HEK293 (cell line): ENCODE measurements around the gene NR1H2.

Experiments used
- CTCF ChIA-PET: fragments of 350-600 bp; formaldehyde crosslinking; extraction: SDS; loops from one replicate; lab custom pipeline; 2021; ENCODE audit warnings: antibody characterized with exemption; lab: Yijun Ruan, JAX
- POLR2A ChIA-PET: fragments of 300-600 bp; formaldehyde crosslinking; extraction: SDS; loops from one replicate; lab custom pipeline; 2020; ENCODE audit warnings: antibody characterized with exemption, inconsistent platforms; lab: Yijun Ruan, JAX
- H3K27ac ChIP-seq: fragments of 200-500 bp; sonication (Bioruptor generic); 2 replicates; pipeline ENCODE4 v1.5.1; 2014; ENCODE audit warnings: low read depth, low read length, control low read depth, inconsistent platforms; ENCODE audit errors: extremely low read depth
- H3K36me3 ChIP-seq, 2 experiments: fragments of 200-500 bp in 1 of 2; sonication (Bioruptor generic) in 1 of 2; 1 replicate in 1 of 2; 2 replicates in 1 of 2; pipeline ENCODE4 v1.5.1; 2014 to 2017; ENCODE audit warnings: inconsistent platforms in 2 of 2, low read length in 2 of 2; ENCODE audit not compliant: control insufficient read depth in 2 of 2, insufficient read depth in 1 of 2
- H3K4me1 ChIP-seq: fragments of 200-500 bp; sonication (Bioruptor generic); 2 replicates; pipeline ENCODE4 v1.5.1; 2014; ENCODE audit warnings: mild to moderate bottlenecking, low read length, inconsistent platforms; ENCODE audit not compliant: control insufficient read depth, insufficient read depth
- H3K4me3 ChIP-seq: 2 replicates; pipeline ENCODE4 v1.5.1; 2011; ENCODE audit warnings: low read depth, mild to moderate bottlenecking, control low read depth, low read length, moderate library complexity
- H3K9me3 ChIP-seq: fragments of 200-500 bp; sonication (Bioruptor generic); 2 replicates; pipeline ENCODE4 v1.5.1; 2014; ENCODE audit warnings: low read depth, low read length, inconsistent platforms; ENCODE audit not compliant: control insufficient read depth, insufficient read depth
- KLF8 ChIP-seq: fragments of 450-650 bp; formaldehyde crosslinking; IDR thresholded peaks from 2 replicates; pipeline ENCODE4 v1.5.1; 2016; ENCODE audit warnings: missing biosample characterization, missing genetic modification characterization
- MEIS1 ChIP-seq: sonication (generic); formaldehyde crosslinking; IDR thresholded peaks from 2 replicates; pipeline ENCODE4 v1.8.1; 2022; ENCODE audit warnings: missing genetic modification reagents, mild to moderate bottlenecking, borderline replicate concordance
- PBX3 ChIP-seq: sonication (generic); formaldehyde crosslinking; IDR thresholded peaks from 2 replicates; pipeline ENCODE4 v1.8.1; 2022; ENCODE audit warnings: mild to moderate bottlenecking, moderate library complexity, missing genetic modification reagents
- ZBTB44 ChIP-seq: fragments of 450-650 bp; IDR thresholded peaks from 2 replicates; pipeline ENCODE4 v1.5.1; 2018; ENCODE audit warnings: missing biosample characterization, mild to moderate bottlenecking, missing genetic modification characterization
- ZIC2 ChIP-seq: fragments of 450-650 bp; formaldehyde crosslinking; IDR thresholded peaks from 2 replicates; pipeline ENCODE4 v1.5.1; 2016; ENCODE audit warnings: missing biosample characterization, missing genetic modification characterization
- ZNF174 ChIP-seq: fragments of 450-650 bp; formaldehyde crosslinking; IDR thresholded peaks from 2 replicates; pipeline ENCODE4 v1.5.0; 2017; ENCODE audit warnings: missing biosample characterization, mild to moderate bottlenecking, missing genetic modification characterization
- ZNF24 ChIP-seq: fragments of 450-650 bp; formaldehyde crosslinking; IDR thresholded peaks from 2 replicates; pipeline ENCODE4 v1.5.1; 2016; ENCODE audit warnings: missing biosample characterization, missing genetic modification characterization
- ZNF341 ChIP-seq: fragments of 450-650 bp; formaldehyde crosslinking; IDR thresholded peaks from 2 replicates; pipeline ENCODE4; 2016; ENCODE audit warnings: low read depth, missing biosample characterization, missing genetic modification characterization
- ZNF391 ChIP-seq: fragments of 450-650 bp; formaldehyde crosslinking; IDR thresholded peaks from 2 replicates; pipeline ENCODE4 v1.5.1; 2016; ENCODE audit warnings: low read depth, missing biosample characterization, missing genetic modification characterization, borderline replicate concordance
- ZNF501 ChIP-seq: fragments of 450-650 bp; formaldehyde crosslinking; IDR thresholded peaks from 2 replicates; pipeline ENCODE4 v1.5.1; 2016; ENCODE audit warnings: missing biosample characterization, missing genetic modification characterization
- ZNF639 ChIP-seq: fragments of 450-650 bp; formaldehyde crosslinking; IDR thresholded peaks from 2 replicates; pipeline ENCODE4 v1.5.1; 2016; ENCODE audit warnings: missing biosample characterization, missing genetic modification characterization
- ZNF660 ChIP-seq: fragments of 450-650 bp; IDR thresholded peaks from 2 replicates; pipeline ENCODE4 v1.5.1; 2018; ENCODE audit warnings: missing biosample characterization, mild to moderate bottlenecking, missing genetic modification characterization
- ZNF670 ChIP-seq: fragments of 450-650 bp; formaldehyde crosslinking; IDR thresholded peaks from 2 replicates; pipeline ENCODE4 v1.5.1; 2016; ENCODE audit warnings: missing biosample characterization, missing genetic modification characterization, low read depth
- ZNF692 ChIP-seq: fragments of 450-650 bp; formaldehyde crosslinking; IDR thresholded peaks from 2 replicates; pipeline ENCODE4 v1.5.1; 2016; ENCODE audit warnings: missing biosample characterization, missing genetic modification characterization
- ZNF701 ChIP-seq: fragments of 450-650 bp; formaldehyde crosslinking; IDR thresholded peaks from 2 replicates; pipeline ENCODE4 v1.5.1; 2016; ENCODE audit warnings: missing biosample characterization, missing genetic modification characterization
- ZNF76 ChIP-seq: fragments of 450-650 bp; formaldehyde crosslinking; IDR thresholded peaks from 2 replicates; pipeline ENCODE4; 2016; ENCODE audit warnings: low read depth, missing biosample characterization, missing genetic modification characterization, borderline replicate concordance
- ZSCAN18 ChIP-seq: fragments of 450-650 bp; formaldehyde crosslinking; IDR thresholded peaks from 2 replicates; pipeline ENCODE4 v1.5.1; 2016; ENCODE audit warnings: missing biosample characterization, missing genetic modification characterization
- ZSCAN23 ChIP-seq: fragments of 450-650 bp; formaldehyde crosslinking; IDR thresholded peaks from 2 replicates; pipeline ENCODE4 v1.5.1; 2016; ENCODE audit warnings: missing biosample characterization, missing genetic modification characterization

Gene NR1H2

GRCh38 chr19:50362030-50362412, 14.2 kb upstream of the NR1H2 start (continued):
- TF ChIP-seq PBX3 (no peak), ZNF391 (tag by site-specific recombination) (no peak), ZBTB44 (tag by site-specific recombination) (no peak), ZNF501 (tag by site-specific recombination) (no peak), ZNF639 (tag by site-specific recombination) (no peak), ZNF660 (tag by site-specific recombination) (no peak), MEIS1 (CRISPR knock-in tag) (no peak), ZNF670 (tag by site-specific recombination) (no peak), ZNF174 (no peak)

GRCh38 chr19:50362656-50363424, 13.4 kb upstream of the NR1H2 start:
- no peak overlapping the region for H3K4me3 ChIP-seq
- H3K4me1 ChIP-seq = no peaks in the 10 kb centered on the region
- peaks cover 0 to 5% of the 10 kb centered on the region in 2 experiments; a peak in 1 of 3 replicates for H3K36me3 ChIP-seq
- POLR2A ChIA-PET = no interaction called here
- H3K9me3 ChIP-seq = no peaks in the 10 kb centered on the region
- TF ChIP-seq ZNF341 = peak; percentile 48
- no peak for TF ChIP-seq ZSCAN23 (tag by site-specific recombination)
- CTCF ChIA-PET = interaction anchor here (0.5 to 1.8 kb wide), 11 partner anchors 9 to 1568 kb away, joined by 3 to 5 read pairs (median 4); no protein-coding TSS in a partner anchor
- H3K27ac ChIP-seq = no peak overlapping the region

GRCh38 chr19:50365434-50366306, 10.6 kb upstream of the NR1H2 start, which contains the start of gene NAPSA:
NAPSA (minus strand) TSS chr19:50365639; CDS start chr19:50365621, 18 bp downstream.
- no peaks in the 10 kb centered on the region for H3K9me3 ChIP-seq
- no peaks in the 10 kb centered on the region for H3K4me1 ChIP-seq
- no peak within 1 kb of the TSS for H3K27ac ChIP-seq
- POLR2A ChIA-PET = interaction anchor here (0.6 kb wide), 2 partner anchors 189 to 214 kb away, joined by 4 to 5 read pairs; no protein-coding TSS in a partner anchor
- no peaks in the 10 kb centered on the region for H3K36me3 ChIP-seq
- CTCF ChIA-PET = interaction anchor here (0.6 to 6.5 kb wide), 4 partner anchors 9 to 97 kb away, joined by 3 to 99 read pairs (median 22); no protein-coding TSS in a partner anchor
- H3K4me3 ChIP-seq = no peak within 1 kb of the TSS
- TF ChIP-seq ZNF76 (tag by site-specific recombination) (no peak), ZNF24 (tag by site-specific recombination) (no peak), ZNF692 (tag by site-specific recombination) (peak; percentile 54), KLF8 (tag by site-specific recombination) (no peak), ZNF701 (tag by site-specific recombination) (no peak), ZNF391 (tag by site-specific recombination) (no peak), ZIC2 (tag by site-specific recombination) (no peak), ZNF660 (tag by site-specific recombination) (no peak), ZSCAN18 (no peak)
